Omental fat pad (tissue), 4 donors: ENCODE results near the gene AP3B2. TPM values are rescaled to one million over a fixed set of nuclear protein-coding genes. Genes with fewer than 3 reads are reported as not detected.
"Not testable (repeated sequence)": the region's sequence is repeated elsewhere in the genome, so short reads cannot be mapped to it uniquely, and the experiment has no call there.

Experiments
- ATAC-seq: fragments of 150-250 bp; one replicate; pipeline ENCODE4 v1.9.1; 2016; ENCODE audit warnings: mild to moderate bottlenecking, moderate library complexity; ENCODE audit not compliant: low FRiP score
- DNase-seq: peaks from one replicate; pipeline ENCODE4 v3.0.0-alpha.2; 2019; ENCODE audit warnings: low spot score
- CTCF ChIP-seq, 3 donors: fragments of 450-650 bp; IDR thresholded peaks; one replicate each; pipeline ENCODE4 v1.5.1; 2016 to 2017; ENCODE audit warnings: antibody characterized with exemption in 3 of 3, mild to moderate bottlenecking in 3 of 3, moderate library complexity in 2 of 3
- total RNA-seq, 4 donors: library from RNA; depleted of rRNA; stranded (reverse); fragments of >200 nt; gene quantifications; one replicate each; pipeline ENCODE4 v1.1.0, GENCODE V29; 2016

Gene AP3B2
- total RNA-seq, 4 donors from 2014 or later, result 0.31 to 7.6 (median 1.4) TPM

GRCh38 chr15:82646250-82647044 lies 63.2 kb downstream of the AP3B2 start:
- ATAC-seq, result no peak
- no peak for TF ChIP-seq CTCF (IDR thresholded peaks at IDR 0.05)
- no peak for DNase-seq

- not testable (repeated sequence) for DNase-seq, ATAC-seq
These were observed 64.5 kb downstream of the AP3B2 start for GRCh38 chr15:82644967-82645852.

- TF ChIP-seq CTCF (IDR thresholded peaks at IDR 0.05), result no peak
- ATAC-seq (no peak), DNase-seq (no peak)
These were observed 65.7 kb downstream of the AP3B2 start for GRCh38 chr15:82643992-82644391.

- ATAC-seq (no peak), DNase-seq (no peak)
- TF ChIP-seq CTCF (IDR thresholded peaks at IDR 0.05), result no peak
These were observed 67.0 kb downstream of the AP3B2 start for GRCh38 chr15:82642656-82643055.

- ATAC-seq, result no peak
- DNase-seq, result no peak
- TF ChIP-seq CTCF (IDR thresholded peaks at IDR 0.05), result no peak
These were observed 68.4 kb downstream of the AP3B2 start for GRCh38 chr15:82641129-82641798.

GRCh38 chr15:82640672-82641071 lies 69.0 kb downstream of the AP3B2 start:
- no peak for DNase-seq
- TF ChIP-seq CTCF (IDR thresholded peaks at IDR 0.05), result no peak
- no peak for ATAC-seq

GRCh38 chr15:82635798-82636197 lies 73.9 kb downstream of the AP3B2 start:
- ATAC-seq (no peak), DNase-seq (no peak)
- TF ChIP-seq CTCF (IDR thresholded peaks at IDR 0.05), result no peak
